Ovary (tissue), 3 donors: Measurements from ENCODE around the gene HIPK3.

Experiments
- CTCF ChIP-seq, 3 donors: fragments of 450-650 bp in 2 of 3; fragments of 200-600 bp in 1 of 3; IDR thresholded peaks; one replicate each; pipeline versions ENCODE4 v1.5.1 to v1.8.0; 2016 to 2022; ENCODE audit warnings: antibody characterized with exemption in 3 of 3, mild to moderate bottlenecking in 1 of 3
- POLR2A ChIP-seq: fragments of 450-650 bp; IDR thresholded peaks from one replicate; pipeline ENCODE4 v1.6.1; 2017; ENCODE audit warnings: antibody characterized with exemption, mild to moderate bottlenecking, moderate library complexity
- donor health status: DM: no; HTN: no; CAD: no.

- TF ChIP-seq CTCF (IDR thresholded peaks at IDR 0.05) (no peak), POLR2A (no peak)
These were observed 144.9 kb downstream of the HIPK3 start for GRCh38 chr11:33402066-33402465.
